ENCODE results near the gene ADGRG7. TPM values are rescaled to one million over a fixed set of nuclear protein-coding genes. Genes with fewer than 3 reads are reported as not detected.

ADGRG7 gene
- total RNA-seq, 1 donor from 2014 or later = 0.13 TPM

DNA sequence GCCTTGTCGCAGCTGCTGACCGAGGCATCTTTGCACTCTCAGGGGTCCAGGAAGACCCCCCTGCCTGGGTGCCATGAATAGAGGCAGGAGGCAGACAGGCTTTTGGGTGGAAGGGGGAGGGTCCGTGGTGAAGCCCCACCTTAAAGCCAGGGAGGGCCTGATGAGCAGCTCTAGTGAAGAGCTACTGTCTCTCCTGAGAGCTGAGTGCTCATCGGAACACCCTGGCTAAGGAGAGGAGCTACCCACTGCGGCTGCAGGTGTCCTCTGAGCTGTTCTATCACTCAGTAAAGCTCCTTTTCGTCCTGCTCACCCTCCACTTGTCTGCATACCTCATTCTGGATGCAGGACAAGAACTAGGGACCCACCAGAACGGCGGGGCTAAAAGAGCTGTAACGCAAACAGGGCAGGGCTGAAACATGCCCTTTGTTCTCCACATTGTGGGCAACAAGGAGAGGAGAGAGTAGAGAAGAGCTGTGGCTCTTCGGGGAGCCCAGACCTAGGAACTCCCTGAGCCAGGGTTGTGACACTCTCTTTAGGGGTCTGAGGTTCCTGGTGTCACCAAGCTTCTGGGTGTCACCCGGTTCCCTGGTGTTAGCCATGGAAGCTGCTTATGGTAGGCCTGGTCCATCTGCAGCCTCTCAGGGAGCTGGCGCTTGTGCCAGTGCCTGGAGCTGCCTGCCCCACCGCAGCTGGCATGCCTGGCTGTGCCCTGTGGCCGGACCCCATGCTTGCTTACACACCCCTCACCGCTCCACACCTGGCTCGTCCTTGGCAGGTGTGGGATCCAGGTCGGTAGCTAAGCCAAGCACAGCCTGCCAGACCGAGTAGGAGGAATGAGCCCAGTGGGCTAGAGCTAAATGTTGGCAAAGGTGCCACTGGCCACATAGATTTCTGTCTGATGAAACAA is 73.7 kb downstream of the ADGRG7 start:
- intact Hi-C loops (cut with DNase I) = no loop called here
- no peak for DNase-seq (ENCODE audit: low spot score)

DNA sequence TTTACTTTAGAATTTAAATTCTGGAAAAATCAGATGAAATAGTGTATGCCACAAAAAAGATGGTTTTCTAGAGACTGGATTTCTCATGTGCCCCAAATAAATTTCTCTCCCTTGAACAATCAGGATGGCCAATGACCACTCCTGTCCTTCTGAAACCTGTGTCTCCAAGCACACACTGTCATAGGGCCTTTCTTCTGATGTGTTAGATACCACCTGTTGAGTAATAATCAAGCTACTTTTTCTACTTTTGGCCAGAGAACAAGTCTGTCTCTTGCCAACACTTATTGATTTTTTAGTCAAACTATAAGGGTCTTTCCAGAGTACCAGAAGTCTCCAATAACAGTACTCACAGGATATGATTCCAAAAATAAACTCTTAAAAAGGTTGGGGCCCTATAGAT is 83.8 kb downstream of the ADGRG7 start:
- DNase-seq (ENCODE audit: low spot score) = no peak
- intact Hi-C loops (cut with DNase I) = no loop called here

DNA sequence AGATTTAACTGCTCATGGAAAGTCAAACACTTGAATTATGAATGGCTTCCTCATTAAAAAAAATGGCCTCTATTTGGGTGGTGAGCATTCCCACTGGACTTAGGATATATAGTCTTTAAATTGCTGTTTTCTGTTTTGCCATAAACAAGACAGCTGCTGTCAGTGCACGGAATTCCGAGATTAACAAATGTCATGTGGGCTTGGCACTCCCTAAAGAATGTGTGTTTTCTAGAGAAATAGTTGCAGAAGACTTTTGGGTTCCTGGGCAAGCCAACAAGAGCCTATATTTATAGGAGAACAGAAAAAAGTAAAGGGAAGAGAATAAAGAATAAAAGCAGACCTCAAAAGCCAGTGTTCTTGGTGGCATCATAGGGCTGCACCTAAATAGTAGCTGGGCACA is 86.3 kb downstream of the ADGRG7 start:
- no peak for DNase-seq (ENCODE audit: low spot score)
- intact Hi-C loops (cut with DNase I) = no loop called here

DNA sequence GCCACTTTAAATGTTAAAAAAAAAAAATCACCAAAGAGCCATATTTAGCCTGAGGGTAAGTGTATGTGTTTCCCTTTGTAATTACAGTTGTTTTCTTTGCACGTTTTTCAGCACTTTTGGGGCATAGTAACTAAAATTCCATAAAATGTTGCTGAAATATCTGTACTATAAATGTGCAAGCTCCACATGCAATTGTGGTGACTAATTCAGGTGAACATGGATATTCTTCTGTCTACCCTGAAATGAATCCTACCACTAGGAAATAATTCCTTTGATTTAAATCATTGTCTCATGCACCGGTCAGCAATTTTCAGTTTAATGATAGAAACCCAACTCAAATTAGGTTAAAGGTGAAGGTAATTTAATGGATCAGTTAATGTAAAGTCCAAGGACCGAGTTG is 86.8 kb downstream of the ADGRG7 start:
- no peak for DNase-seq (ENCODE audit: low spot score)
- intact Hi-C loops (cut with DNase I) = no loop called here

DNA sequence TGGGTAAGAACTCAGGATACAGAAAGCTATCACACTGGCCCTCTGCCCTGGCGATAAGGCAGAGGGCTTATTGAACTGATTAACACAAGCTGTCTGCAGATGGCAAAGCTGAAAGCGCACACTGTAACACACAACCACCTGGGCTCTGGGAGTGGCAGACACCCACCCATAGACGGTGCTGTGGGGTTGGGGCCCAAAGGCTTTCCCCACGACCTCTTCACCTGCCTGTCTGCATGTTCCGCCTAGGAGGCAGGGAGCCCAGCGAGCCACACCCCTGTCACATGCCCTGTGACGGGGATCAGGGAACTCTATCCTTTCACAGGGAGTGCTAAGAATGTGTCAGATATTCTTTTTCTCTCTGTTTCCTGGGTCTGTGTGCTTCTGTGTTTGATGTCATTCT is 87.8 kb downstream of the ADGRG7 start:
- no peak for DNase-seq (ENCODE audit: low spot score)
- intact Hi-C loops (cut with DNase I) = no loop called here

DNA sequence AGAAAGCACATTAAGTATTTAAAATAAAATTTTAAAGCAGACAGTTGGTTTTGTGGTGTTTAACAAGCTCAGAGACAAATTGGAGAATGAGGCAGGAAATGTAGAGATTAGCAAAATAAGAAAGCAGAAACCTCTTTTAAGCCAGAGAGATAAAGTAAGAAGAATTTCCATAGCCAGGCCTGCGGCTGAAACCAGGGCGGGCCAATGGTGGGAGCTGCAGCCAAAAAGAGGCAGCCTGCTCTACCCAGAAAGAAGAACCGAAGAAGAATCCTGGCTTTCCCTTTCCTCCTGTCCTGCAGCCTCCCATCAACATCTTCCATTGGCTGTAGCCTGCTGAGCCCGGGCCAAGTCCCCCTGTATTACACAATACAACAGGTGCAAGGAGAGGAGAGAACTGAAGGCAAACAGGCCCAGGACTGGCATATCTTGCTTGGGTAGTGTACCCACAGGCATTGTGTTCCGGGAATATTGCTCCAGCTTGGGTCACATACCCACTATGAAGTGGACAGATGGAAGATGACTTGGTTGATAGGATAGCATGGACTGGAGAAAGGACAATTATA is 88.4 kb downstream of the ADGRG7 start:
- intact Hi-C loops (cut with DNase I) = no loop called here

DNA sequence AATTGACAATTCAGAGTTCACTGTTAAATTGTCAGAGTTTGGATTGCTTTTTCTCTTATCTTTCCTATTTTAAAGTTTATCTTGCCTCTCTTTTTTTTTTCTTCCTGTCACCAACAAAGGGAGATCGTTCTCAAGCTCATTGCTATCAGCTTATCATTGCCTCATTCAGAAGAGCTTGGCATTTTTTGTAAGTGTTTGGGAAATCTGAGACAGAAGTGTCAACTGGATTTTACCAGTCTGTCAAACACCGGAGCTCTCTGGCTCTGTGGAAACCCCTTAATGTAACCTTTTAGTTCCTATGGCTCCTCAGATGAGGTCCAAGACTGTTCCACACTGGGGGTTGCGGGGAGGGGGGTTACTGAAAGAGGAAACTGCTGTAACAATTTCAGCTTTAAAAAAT is 89.3 kb downstream of the ADGRG7 start:
- intact Hi-C loops (cut with DNase I) = no loop called here

More for the DNA sequence above, 88.4 kb downstream of the ADGRG7 start:
- no peak for DNase-seq (ENCODE audit: low spot score)

DNA sequence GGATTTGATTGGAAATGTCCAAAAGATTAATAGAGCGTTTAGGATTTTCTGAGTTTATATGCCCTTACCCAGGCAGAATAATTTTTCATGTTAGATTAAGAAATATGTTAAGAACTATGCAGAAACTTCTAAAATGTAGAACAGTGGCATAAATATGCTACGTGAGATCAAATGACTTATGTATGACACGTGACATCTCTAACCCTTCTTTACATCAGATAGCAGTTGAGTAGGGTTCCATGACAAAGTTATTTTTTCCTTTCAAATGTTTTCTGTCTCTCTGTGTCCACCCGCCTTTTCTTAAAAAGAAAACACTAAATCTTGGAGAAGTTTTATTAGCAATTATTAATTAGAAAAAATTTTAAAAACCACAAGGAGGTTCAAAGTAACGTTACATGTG is 91.3 kb downstream of the ADGRG7 start:
- intact Hi-C loops (cut with DNase I) = loop anchor here (10.0 kb wide), 1 partner anchor 206 kb away; the partner anchor contains the start of gene TMEM45A
- DNase-seq (ENCODE audit: low spot score) = no peak

More for the DNA sequence above, 89.3 kb downstream of the ADGRG7 start:
- DNase-seq (ENCODE audit: low spot score) = no peak

DNA sequence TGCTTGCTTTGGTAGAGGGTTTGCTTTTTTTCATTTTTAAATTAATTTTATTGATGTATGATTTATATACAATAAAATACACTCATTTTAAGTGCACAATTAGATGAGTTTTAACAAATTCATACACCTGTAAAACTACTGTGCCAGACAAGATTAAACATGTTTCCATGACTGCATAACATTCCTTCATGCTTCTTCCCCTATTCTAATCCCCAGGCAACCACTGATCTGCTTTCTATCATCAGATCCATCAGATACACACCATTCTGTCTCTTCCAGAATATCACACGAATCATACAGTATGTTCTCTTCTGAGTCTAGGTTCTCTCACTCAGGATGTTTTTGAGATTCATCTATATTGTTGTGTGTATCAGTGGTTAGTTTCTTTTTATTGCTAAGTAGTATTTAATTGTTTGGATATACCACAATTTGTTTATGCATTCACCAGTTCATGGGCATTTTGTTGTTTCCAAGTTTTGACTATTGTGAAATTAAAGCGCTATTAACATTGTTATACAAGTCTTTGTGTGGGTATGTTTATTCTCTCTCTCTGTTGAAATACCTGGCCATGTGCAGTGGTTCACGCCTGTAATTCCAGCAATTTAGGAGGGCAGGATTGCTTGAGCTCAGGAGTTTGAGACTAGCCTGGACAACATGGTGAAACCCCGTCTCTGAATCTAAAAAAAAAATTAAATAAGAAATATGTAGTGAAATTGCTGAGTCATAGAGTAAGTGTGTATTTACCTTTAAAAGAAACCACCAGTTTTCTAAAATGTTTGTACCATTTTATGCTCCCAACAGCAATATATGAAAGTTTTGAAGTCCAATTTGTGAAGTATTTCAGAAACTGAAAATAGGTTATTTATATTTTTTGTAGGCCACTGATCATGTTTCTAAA is 92.9 kb downstream of the ADGRG7 start:
- intact Hi-C loops (cut with DNase I) = loop anchor here (10.0 kb wide), 1 partner anchor 208 kb away; the partner anchor contains the start of gene TMEM45A
- no peak for DNase-seq (ENCODE audit: low spot score)

DNA sequence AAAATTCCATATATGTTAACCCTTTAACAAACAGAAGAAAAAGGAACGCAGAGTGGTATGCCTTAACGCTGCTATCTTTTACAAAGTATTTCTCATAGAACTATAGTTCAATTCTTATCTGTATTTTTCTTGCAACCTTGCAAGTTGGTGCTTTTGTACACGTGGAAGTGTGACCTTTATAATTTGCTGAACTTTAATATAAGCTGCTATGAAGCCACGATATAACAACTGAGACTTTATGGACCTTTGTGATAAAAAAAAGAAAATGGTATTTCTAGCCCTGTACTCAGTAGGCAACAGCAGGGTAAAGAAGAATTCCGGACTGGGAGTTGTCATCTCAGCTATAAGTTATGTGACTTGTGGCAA is 93.6 kb downstream of the ADGRG7 start:
- DNase-seq (ENCODE audit: low spot score) = no peak
- intact Hi-C loops (cut with DNase I) = loop anchor here (10.0 kb wide), 1 partner anchor 208 kb away; the partner anchor contains the start of gene TMEM45A

DNA sequence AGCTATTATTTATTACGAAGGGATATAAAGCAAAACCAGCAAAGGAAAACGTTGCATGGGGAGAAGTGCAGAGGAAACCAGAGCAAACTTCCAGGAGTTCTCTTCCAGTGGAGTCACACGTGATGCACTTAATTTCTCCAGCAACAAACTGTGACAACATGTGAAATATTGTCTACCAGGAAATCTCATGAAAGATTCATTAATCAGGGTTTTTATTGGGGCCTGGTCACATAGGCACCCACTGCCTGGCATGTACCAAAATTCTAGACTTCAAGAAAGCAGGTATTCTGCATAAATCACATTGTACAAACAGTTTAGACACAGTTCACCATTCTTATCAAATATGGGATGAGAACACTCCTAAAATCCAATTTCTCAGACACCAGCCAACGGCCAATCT is 94.5 kb downstream of the ADGRG7 start:
- no peak for DNase-seq (ENCODE audit: low spot score)
- intact Hi-C loops (cut with DNase I) = loop anchor here (10.0 kb wide), 1 partner anchor 209 kb away; the partner anchor contains the start of gene TMEM45A

DNA sequence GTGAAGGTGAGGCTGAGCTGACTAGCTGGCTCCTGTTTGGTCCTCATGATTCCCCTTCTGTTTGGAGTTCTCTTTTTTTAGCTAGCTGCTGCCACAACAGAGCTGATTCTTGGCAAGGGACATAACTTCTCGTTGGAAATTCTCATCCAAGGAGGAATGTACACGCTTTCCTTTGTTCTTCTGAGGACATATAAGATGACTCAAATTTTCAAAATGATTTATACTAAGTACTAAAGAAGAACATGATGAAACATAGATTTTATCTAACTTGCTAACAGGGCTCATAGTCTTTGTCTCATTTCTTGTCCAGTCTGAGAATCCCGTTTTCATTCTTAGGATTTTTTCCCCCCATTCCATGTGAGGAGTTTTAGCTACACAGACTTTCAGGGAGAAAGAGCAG is 97.0 kb downstream of the ADGRG7 start:
- DNase-seq (ENCODE audit: low spot score) = no peak
- intact Hi-C loops (cut with DNase I) = loop anchor here (10.0 kb wide), 1 partner anchor 212 kb away; the partner anchor contains the start of gene TMEM45A

DNA sequence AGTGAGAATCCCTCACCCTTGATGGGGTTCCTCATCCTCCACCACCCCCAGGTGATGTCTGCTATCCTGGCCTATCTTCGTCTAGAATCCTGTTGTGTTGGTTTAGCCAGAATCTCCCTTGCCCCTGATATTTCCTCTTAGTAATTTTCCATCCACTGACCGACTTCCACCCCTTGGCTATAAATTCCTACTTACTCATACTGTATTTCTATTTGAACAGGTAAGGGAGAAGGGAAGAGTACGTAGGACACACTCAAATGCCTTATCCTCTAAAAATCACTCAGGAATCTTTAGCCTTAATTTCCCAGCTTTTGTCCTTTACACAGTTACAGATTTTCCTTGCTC is 99.2 kb downstream of the ADGRG7 start:
- intact Hi-C loops (cut with DNase I) = loop anchor here (2.0 to 10.0 kb wide), 2 partner anchors 214 to 308 kb away; partner anchors contain the start of genes LNP1, TMEM45A and TOMM70
- DNase-seq (ENCODE audit: low spot score) = no peak

DNA sequence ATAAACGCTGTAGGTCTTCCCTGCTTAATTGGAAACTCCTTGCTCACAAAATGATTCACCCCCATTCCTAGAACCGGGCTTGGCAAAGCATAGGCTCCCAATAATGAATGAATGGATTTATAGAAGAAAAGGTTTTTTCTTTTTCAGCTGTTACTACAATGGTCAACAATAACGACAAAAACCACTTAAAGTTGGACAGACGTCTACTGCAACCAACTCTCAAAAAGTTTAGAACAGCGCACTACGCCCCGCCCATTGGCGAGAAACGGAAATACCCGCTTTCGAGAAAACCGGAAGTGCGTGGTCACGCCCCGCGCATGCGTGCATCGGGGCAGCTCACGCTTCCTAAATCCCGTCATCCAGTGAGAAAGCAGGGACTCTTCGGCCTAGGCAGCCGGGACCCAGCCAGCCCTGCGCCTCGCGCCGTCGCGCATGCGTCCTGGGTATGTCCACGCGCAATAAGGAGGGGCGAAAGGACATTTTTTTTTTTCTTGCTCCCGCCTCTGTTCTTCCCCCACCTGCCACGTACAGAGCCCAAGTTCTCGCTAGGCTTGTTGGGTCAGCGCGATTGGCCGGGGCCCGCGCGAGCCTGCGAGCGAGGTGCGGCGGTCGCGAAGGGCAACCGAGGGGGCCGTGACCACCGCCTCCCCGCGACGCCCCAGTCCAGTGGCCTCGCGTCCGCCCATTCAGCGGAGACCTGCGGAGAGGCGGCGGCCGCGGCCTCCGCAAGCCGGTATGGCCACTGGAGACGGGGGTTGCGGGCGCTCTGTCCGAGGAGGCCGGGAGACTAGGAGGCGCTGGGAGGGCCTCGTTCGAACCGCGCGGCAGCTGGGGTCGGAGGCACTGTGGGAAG is 99.8 kb downstream of the ADGRG7 start, which contains the start of gene TFG:
Gene TFG (plus strand): TSS at position 506 of the 853 bp plus-strand sequence. CDS start 4,192 bp downstream, outside the sequence.
- intact Hi-C loops (cut with DNase I) = loop anchor here (2.0 to 10.0 kb wide), 2 partner anchors 214 to 308 kb away; partner anchors contain the start of genes LNP1, TMEM45A and TOMM70
- DNase-seq (ENCODE audit: low spot score) = peak; percentile 99

DNA sequence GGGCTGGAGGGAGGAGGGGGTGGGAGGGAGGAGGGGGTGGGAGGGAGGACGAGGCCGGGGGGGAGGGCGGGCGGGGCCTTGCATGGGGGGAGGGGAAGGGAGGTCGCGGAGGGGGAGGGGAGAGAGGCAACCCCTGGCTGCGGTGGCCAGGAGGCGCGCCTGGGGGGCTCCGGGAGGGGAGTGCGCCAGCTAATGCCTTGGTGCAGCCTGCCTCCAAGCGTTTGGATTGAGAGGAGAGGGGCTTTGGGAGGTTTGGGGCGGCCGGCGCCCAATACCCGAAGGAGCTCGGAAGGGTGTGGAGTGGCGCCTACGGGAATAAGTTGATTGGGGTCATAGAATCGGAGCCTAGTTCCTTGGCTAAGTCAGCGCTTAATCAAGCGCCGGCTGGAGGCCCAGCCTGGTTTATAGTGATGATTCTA is 100.5 kb downstream of the ADGRG7 start:
- intact Hi-C loops (cut with DNase I) = loop anchor here (2.0 to 10.0 kb wide), 2 partner anchors 215 to 309 kb away; partner anchors contain the start of genes LNP1, TMEM45A and TOMM70
- DNase-seq (ENCODE audit: low spot score) = peak; percentile 75

DNA sequence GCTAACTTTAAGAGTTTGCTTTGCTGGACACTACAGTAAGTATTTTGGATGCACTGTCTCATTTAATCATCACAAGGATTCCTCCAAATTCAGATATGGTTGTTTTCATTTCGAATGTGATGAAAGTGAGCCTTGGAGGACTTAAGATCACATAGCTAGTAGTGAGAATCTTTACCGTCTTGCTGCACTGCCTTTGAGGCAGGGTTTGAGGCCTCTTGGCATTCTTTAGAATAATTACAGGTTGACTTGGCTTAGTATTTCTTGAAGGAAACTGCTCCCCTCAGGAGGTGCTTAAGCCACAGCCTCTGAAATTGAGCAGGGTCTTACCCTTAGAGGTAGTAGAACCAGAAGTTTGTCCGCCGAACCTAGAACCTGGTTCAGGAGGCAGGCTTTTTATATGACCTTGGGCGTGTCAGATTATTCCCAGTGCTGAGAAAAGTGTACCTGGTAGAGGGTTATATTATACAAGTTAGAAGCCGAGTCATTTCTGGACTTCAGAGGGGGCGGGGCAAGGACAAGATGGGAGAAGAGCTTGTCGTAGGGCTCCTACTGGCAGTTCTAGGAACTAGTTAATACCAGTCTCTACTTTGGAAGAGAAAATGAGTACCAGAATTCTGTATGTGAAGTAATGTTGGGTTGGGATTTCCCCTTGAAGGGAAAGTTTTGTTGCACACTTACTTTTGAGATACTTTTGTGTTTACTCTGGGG is 101.0 kb downstream of the ADGRG7 start:
- no peak for DNase-seq (ENCODE audit: low spot score)
- intact Hi-C loops (cut with DNase I) = no loop called here

DNA sequence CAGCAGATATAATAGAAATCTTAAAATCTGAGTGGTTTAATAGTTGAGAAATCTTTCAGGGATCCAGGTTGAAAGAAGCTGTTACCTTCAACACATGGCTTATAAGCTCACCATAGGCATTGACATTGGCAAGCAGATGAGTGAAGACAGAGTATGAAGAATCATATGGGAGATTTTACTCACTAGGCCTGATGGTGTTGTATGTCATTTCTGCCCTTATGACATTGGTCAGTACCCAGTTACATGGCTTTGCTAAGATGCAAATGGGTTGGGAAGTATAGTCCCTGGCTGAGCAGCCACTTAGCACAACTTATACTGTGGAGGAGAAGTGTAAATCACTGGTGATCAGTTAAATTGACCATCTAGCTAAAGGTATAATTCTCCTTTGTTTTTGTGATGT is 105.8 kb downstream of the ADGRG7 start:
- intact Hi-C loops (cut with DNase I) = no loop called here
- DNase-seq (ENCODE audit: low spot score) = no peak

DNA sequence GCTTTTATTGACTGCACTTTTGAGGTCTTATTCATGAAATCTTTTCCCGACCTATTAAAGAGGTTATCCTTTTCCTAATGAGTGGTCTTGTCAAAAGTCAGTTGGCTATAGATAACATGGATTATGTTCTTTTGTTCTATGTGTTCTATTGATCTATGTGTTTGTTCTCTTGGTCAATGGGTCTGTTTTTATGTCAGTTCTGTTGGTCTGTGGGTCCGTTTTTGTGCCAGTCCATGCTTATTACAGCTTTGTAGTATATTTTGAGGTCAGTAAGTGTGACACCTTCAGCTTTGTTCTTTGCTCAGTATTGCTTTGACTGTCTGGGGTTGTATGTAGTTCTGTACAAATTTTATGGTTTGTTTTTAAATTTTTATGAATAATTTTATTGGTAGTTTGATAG is 107.7 kb downstream of the ADGRG7 start:
- intact Hi-C loops (cut with DNase I) = no loop called here
- no peak for DNase-seq (ENCODE audit: low spot score)

Data from cardiac septum (tissue), 1 donor.